ENCODE results near the gene DLGAP1. TPM values are rescaled to one million over a fixed set of nuclear protein-coding genes. Genes with fewer than 3 reads are reported as not detected.

DLGAP1 gene
- total and polyA plus RNA-seq, 2 experiments from 2014 or later, result 17.0 to 48.5 TPM

DNA sequence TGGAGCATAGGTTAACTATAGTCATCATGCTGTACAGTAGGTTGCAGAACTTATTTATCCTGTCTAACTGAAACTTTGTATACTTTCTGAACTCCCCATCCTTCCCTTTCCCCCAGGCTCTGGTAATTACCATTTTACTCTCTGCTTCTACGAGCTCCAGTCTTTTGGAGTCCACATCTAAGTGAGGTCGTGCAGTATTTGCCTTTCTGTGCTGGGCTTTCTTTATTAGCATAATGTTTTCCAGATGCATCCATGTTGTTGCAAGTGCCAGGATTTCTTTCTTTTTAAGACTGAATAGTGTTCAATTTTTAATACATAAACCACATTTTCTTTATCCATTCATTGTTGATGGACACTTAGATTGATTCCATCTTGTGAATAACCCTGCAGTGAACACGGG, 541.0 kb downstream of the DLGAP1 start (continued):
- TF ChIP-seq, protein P1, sequence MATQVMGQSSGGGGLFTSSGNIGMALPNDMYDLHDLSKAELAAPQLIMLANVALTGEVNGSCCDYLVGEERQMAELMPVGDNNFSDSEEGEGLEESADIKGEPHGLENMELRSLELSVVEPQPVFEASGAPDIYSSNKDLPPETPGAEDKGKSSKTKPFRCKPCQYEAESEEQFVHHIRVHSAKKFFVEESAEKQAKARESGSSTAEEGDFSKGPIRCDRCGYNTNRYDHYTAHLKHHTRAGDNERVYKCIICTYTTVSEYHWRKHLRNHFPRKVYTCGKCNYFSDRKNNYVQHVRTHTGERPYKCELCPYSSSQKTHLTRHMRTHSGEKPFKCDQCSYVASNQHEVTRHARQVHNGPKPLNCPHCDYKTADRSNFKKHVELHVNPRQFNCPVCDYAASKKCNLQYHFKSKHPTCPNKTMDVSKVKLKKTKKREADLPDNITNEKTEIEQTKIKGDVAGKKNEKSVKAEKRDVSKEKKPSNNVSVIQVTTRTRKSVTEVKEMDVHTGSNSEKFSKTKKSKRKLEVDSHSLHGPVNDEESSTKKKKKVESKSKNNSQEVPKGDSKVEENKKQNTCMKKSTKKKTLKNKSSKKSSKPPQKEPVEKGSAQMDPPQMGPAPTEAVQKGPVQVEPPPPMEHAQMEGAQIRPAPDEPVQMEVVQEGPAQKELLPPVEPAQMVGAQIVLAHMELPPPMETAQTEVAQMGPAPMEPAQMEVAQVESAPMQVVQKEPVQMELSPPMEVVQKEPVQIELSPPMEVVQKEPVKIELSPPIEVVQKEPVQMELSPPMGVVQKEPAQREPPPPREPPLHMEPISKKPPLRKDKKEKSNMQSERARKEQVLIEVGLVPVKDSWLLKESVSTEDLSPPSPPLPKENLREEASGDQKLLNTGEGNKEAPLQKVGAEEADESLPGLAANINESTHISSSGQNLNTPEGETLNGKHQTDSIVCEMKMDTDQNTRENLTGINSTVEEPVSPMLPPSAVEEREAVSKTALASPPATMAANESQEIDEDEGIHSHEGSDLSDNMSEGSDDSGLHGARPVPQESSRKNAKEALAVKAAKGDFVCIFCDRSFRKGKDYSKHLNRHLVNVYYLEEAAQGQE (IDR thresholded peaks at IDR 0.05; ENCODE audit: unreplicated experiment), result no peak

DNA sequence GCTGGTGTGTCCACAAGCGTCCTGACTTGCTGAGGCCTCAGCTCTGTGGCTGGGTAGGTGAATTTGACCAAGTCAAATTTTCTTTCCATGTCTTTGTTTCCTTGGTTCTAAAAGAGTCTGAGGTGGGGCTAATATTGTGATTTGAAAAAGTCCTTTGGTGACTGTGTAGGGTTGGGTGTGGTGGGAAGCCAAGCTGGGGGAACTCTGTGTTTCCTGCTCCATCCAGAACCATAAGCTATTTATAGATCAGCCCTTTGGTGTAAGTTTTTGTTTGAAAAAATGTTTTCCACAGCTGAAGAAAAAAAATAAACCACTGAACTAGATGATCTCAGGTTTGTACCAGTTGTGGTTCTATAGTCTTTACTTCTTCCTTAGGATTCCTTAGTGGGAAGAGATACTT, 542.4 kb downstream of the DLGAP1 start:
- Mint-ChIP-seq H3K4me3 (no peak overlapping the region), H3K27ac (no peak overlapping the region), H3K27me3 (ENCODE audit: insufficient read depth, low read depth, poor library complexity) (peaks cover 1% of the 10 kb centered on the region), H3K36me3 (ENCODE audit: low read depth) (no peaks in the 10 kb centered on the region), H3K4me1 (peaks cover 9% of the 10 kb centered on the region; the same call in 2 of the 3 replicates), H3K9me3 (no peaks in the 10 kb centered on the region)
- DNase-seq (ENCODE audit: low spot score) (no peak), ATAC-seq (no peak)
- Histone ChIP-seq H3K4me1 (ENCODE audit: insufficient read depth) (no peaks in the 10 kb centered on the region), H3K79me2 (replicated peaks; ENCODE audit: insufficient read depth) (no peaks in the 10 kb centered on the region), H3K4me2 (no peak overlapping the region), H2AFZ (no peak overlapping the region), H4K20me1 (replicated peaks; ENCODE audit: insufficient read depth) (no peaks in the 10 kb centered on the region), H3K27me3 (ENCODE audit: insufficient read depth) (no peaks in the 10 kb centered on the region), H3K27ac (ENCODE audit: low read depth) (no peak overlapping the region), H3K36me3 (ENCODE audit: insufficient read depth) (no peaks in the 10 kb centered on the region), H3K9me2 (ENCODE audit: insufficient read depth) (no peaks in the 10 kb centered on the region), H3K4me3 (no peak overlapping the region), H3F3A (replicated peaks; ENCODE audit: low read depth) (no peaks in the 10 kb centered on the region)
- TF ChIP-seq ZNF114 (CRISPR knock-in tag; IDR thresholded peaks at IDR 0.05) (no peak), ZNF331 (CRISPR knock-in tag; IDR thresholded peaks at IDR 0.05; ENCODE audit: low read depth) (no peak), JUNB (IDR thresholded peaks at IDR 0.05; ENCODE audit: unreplicated experiment) (no peak), EZH2 (IDR thresholded peaks at IDR 0.05; ENCODE audit: low read depth, unreplicated experiment) (no peak)

GRCh38 chr18:3911413-3911812, 543.7 kb downstream of the DLGAP1 start:
- no peak overlapping the region for H2AFZ ChIP-seq
- no peaks in the 10 kb centered on the region for H3K9me3 Mint-ChIP-seq
- no peak for DNase-seq (ENCODE audit: low spot score)
- no peaks in the 10 kb centered on the region for H3F3A ChIP-seq (replicated peaks; ENCODE audit: low read depth)
- no peak overlapping the region for H3K4me3 Mint-ChIP-seq
- no peaks in the 10 kb centered on the region for H3K36me3 ChIP-seq (ENCODE audit: insufficient read depth)
- no peaks in the 10 kb centered on the region for H3K36me3 Mint-ChIP-seq (ENCODE audit: low read depth)
- H3K4me3 ChIP-seq, result no peak overlapping the region
- H3K9me2 ChIP-seq (ENCODE audit: insufficient read depth), result no peaks in the 10 kb centered on the region
- no peak overlapping the region for H3K27ac Mint-ChIP-seq
- no peaks in the 10 kb centered on the region for H3K79me2 ChIP-seq (replicated peaks; ENCODE audit: insufficient read depth)
- no peak overlapping the region for H3K4me2 ChIP-seq
- no peaks in the 10 kb centered on the region for H3K27me3 Mint-ChIP-seq (ENCODE audit: insufficient read depth, low read depth, poor library complexity)
- H3K27ac ChIP-seq (ENCODE audit: low read depth), result no peak overlapping the region
- H3K4me1 Mint-ChIP-seq, result peaks cover 12% of the 10 kb centered on the region; the same call in 2 of the 3 replicates
- no peaks in the 10 kb centered on the region for H4K20me1 ChIP-seq (replicated peaks; ENCODE audit: insufficient read depth)
- no peak for ATAC-seq
- H3K27me3 ChIP-seq (ENCODE audit: insufficient read depth), result no peaks in the 10 kb centered on the region
- H3K4me1 ChIP-seq (ENCODE audit: insufficient read depth), result no peaks in the 10 kb centered on the region
- no peak for TF ChIP-seq CREB1 (CRISPR knock-in tag; IDR thresholded peaks at IDR 0.05; ENCODE audit: low read depth)
- TF ChIP-seq JUNB (IDR thresholded peaks at IDR 0.05; ENCODE audit: unreplicated experiment), result no peak
- TF ChIP-seq, protein P2, sequence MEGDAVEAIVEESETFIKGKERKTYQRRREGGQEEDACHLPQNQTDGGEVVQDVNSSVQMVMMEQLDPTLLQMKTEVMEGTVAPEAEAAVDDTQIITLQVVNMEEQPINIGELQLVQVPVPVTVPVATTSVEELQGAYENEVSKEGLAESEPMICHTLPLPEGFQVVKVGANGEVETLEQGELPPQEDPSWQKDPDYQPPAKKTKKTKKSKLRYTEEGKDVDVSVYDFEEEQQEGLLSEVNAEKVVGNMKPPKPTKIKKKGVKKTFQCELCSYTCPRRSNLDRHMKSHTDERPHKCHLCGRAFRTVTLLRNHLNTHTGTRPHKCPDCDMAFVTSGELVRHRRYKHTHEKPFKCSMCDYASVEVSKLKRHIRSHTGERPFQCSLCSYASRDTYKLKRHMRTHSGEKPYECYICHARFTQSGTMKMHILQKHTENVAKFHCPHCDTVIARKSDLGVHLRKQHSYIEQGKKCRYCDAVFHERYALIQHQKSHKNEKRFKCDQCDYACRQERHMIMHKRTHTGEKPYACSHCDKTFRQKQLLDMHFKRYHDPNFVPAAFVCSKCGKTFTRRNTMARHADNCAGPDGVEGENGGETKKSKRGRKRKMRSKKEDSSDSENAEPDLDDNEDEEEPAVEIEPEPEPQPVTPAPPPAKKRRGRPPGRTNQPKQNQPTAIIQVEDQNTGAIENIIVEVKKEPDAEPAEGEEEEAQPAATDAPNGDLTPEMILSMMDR (conservative IDR thresholded peaks at IDR 0.05; ENCODE audit: low read depth in 2 of 2), result no peak
- TF ChIP-seq EZH2phosphoT487 (IDR thresholded peaks at IDR 0.05; ENCODE audit: unreplicated experiment), result no peak
- TF ChIP-seq NANOG (IDR thresholded peaks at IDR 0.05; ENCODE audit: borderline replicate concordance), result no peak
- no peak for TF ChIP-seq ZNF114 (CRISPR knock-in tag; IDR thresholded peaks at IDR 0.05)
- no peak for TF ChIP-seq EZH2 (IDR thresholded peaks at IDR 0.05; ENCODE audit: low read depth, unreplicated experiment)
- TF ChIP-seq STAT1 (IDR thresholded peaks at IDR 0.05; ENCODE audit: unreplicated experiment), result no peak
- no peak for TF ChIP-seq POLR2AphosphoS5 (IDR thresholded peaks at IDR 0.05; ENCODE audit: low read depth)
- TF ChIP-seq, protein P1 (IDR thresholded peaks at IDR 0.05; ENCODE audit: unreplicated experiment), result no peak

All from GM23338 (cell line).